NCI-H345 treated with DMSO at 0.1 percent for 48 hours (cell line): Measurements from ENCODE around the gene BMP7.
"Not testable (repeated sequence)": the region's sequence is repeated elsewhere in the genome, so short reads cannot be mapped to it uniquely, and the experiment has no call there.

ENCODE experiments used
- DNase-seq: peaks from one replicate; lab custom pipeline; 2025; ENCODE audit not compliant: unreplicated experiment; lab: John Stamatoyannopoulos, UW

BMP7 gene

DNA sequence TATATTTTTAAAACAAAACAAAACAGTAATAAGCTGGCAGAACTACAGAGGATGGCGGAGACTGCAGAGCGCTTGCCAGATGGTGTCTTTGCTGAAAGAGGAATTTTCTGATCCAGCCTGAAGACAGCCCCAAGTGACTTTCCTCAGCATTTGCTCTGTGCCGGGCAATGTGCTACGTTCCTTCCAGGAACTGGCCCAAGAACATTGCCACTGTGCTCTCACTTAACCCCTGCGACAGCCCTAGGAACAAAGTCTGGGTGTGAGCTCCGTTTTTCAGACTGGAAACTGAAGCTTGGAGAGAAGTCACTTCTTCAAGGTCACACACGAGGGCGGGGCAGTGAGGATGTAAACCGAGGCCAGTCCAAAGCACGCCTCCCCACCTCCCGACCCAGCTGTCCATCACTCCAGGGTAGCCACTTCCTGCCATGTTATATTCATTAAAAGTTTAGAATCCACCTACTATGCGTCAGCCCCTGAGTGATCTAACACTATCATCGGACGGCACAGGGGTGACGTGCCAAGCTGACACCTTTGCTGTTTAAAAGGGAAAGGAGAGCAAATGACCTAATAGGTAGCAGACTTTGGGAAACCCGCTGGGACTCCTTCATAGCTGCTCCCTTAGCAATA lies 22.3 kb upstream of the BMP7 start:
- no peak for DNase-seq

DNA sequence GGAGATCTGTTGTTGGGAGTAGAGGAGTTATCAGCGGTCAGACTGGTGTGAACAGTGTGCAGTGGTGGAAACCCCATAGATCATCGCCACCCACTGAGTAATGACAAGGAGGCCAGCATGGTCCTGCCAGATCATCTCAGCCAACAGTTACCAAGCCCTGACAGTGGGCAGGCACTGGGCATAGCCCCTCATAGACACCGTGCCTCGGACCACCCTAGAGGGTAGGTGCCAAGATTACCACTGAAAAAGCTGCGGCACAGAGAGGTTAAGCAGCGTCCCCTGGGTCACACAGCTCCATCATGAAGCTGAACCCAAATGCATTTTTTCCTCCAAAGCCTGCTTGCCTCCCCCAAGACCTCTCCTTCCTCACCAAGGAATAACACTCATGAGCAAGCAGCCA lies 21.5 kb upstream of the BMP7 start:
- DNase-seq: no peak

DNA sequence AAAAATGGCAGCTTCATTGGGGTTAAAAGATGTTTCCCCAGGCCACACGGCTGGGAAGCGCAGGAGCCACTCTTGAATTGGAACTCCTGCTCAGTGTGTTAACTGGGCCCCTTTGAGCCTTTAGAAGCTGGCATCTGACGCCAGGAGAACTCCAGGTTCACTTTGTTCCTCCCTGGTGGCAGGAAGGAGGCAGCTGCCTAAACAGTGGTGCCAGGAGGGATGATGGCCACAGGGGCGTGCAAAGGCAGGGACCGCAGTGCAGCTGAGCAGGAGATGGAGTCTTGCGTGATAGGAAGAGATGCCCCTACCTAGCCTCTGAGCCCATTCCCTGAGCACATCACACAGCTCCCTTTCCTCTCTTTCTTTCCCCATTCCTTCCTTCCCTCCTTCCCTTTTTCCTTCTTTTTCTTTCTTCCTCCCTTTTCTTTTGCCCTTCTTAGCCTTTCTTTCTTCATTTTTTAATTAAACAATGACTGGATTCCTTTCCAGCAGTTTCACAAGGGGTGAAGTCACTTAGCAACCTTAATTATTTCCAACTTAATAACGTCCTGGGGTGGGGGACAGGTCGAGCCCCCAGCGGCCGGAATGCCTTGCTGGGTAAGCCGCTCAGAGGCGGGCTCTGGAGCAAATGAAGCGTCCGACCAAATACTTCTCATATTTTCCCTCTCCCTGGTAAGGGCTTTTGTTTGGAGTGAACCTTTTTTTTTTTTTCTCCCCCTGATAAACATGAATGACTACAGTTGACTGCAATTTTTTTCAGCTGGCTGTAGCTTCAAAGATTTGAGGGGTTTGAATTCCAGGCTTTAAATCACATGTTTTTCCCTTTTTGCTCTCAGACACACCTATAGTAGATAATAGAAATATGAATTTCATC lies 20.8 kb upstream of the BMP7 start:
- DNase-seq: no peak

DNA sequence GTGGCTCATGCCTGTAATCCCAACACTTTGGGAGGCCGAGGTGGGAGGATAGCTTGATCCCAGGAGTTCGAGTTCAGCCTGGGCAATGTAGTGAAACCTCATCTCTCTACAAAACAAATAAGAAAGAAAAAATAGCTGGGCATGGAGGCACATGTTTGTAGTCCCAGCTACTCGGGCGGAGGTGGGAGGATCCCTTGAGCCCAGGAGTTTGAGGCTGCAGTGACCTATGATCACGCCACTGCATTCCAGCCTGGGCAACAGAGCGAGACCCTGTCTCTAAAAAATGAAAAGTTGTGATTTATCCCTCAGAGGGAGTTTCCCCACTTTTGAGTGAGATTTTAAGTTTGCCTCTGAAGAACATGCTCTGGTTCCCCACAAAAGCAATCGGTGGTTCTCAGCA lies 17.4 kb upstream of the BMP7 start:
- DNase-seq: no peak

DNA sequence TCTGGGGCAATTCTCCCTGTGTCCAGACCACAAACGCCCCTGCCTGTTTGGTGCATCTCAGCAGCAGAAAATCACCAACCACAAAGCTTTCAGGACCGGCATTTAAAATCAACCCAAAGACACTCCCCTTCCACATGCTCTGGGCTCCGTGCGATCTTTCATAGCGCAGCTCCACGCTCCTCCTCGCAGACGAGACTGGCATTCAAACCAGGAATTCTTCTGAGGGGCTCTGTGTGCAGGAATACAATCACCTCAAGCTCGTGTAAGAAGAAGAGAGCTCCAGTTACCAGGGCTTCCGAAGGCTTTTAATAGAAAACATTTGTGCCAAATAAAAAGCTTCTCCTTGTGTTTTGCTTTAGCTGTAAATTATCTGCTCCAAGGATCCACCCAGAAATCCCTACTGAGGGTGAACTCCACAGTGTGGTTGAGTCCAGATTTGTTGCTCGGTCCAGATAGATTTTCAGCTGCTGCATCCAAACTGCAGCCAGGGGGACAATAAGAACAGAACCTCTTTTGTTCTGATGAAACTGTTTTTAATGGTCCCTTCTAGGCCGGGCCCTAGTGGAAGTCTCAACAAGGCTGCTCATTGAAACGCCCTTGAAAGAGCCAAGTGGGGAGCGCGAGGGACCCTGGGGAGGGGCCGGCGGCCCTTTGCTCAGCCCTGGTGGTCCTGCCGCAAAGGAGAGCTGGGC lies 16.4 kb upstream of the BMP7 start:
- DNase-seq: no peak

DNA sequence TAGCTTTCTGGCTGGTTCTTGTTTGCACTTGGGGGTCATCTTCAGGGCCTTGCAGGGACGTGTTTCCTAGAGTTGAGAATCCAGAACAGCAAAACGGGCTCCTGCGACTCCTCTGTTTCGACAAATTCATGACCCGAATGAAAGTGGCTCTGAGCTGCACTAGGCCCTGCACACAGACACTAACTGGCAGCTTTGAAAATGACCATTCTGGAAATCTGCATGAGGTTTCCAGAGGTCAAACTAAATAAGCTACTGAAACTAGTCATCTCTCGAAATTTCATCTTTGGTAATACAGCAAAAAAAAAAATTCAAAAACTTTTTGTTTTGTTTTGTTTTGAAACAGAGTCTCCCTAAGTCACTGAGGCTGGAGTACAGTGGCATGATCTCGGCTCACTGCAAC lies 15.5 kb upstream of the BMP7 start:
- DNase-seq: no peak

DNA sequence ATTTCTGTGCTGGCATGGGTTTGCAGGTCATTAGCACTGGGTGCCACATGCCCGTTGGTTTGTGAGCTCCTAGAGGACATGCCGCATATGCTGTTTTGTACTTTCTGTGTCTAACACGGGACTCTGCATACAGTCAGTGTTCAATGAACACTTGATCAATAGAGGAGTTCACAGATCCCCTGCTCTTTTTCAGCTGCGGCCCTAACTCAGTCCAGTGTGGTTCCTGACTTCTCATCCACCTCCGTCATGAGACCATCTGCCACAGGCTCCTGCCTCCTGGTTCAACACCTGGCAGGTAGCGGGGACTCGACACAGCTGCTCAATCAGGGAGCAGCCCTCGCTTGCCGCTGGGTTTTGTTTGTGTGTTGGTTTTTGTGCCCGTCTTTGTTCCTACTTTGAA lies 13.8 kb upstream of the BMP7 start:
- DNase-seq: peak; percentile 73

DNA sequence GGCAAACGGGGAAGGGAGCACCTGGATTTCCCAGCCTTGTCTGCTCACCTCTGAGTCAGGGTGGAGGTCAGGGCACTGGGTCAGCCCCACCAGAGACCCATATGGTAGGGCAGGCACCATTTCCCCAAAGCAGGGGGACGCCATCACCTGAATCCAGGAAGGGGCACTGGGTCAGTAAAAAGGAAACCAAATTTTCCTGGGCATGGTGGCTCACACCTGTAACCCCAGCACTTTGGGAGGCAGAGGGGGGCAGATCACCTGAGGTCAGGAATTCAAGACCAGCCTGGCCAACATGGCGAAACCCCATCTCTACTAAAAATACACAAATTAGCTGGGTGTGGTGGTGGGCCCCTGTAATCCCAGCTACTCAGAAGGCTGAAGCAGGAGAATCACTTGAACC lies 13.1 kb upstream of the BMP7 start:
- not testable (repeated sequence) for DNase-seq

DNA sequence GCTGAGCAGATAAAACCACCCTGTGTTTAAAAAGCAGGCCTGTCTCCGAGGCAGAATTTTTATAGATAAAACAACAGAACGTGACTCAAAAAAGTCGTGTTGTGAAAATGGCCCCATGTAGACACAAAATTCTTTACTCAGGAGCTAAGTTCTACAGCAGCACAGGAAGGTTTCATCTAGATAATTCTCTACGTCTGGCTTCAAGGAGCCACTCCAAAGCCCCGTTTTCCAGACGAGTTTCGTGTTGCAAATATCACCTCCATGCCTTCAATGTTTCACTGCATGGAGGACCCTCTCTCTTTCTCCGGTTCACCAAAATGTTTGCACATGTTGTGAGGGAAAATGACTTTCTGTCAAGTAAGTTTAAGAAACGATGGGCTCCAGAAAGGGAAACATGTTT lies 12.0 kb upstream of the BMP7 start:
- DNase-seq: no peak

DNA sequence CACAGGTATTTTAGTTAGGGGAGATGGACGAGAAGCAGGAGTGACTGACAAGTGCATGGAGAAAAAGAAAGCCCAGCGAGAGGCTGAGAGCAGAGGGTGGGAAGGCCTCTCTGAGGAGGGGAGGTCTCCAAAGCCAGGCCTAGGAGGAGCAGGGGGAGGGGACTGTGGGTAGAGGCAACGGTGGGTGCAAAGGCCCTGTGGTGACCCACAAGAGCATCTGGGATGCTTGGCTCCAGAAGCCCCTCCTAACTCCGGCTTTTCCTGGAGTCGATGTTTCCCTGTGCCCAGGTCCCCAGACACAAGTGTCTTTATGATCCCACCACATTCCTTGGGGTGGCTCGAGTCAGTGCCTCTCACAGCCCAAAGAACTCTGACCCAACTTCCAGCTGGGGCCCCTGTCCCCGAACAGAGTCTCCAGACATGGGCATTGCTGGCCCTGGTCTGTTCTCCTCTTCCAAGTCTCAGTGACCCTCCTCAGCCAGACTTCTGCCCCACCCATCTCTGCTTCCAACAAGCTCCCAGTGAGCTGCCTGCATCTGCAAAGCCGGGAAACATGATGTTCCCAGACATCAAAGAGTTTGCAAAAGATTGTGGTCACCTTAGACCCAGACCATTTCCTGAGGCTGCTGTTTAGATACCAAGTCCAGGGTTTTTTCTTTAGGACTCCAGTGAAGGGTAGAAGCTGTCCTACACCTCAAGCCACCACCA lies 11.1 kb upstream of the BMP7 start:
- DNase-seq: no peak

DNA sequence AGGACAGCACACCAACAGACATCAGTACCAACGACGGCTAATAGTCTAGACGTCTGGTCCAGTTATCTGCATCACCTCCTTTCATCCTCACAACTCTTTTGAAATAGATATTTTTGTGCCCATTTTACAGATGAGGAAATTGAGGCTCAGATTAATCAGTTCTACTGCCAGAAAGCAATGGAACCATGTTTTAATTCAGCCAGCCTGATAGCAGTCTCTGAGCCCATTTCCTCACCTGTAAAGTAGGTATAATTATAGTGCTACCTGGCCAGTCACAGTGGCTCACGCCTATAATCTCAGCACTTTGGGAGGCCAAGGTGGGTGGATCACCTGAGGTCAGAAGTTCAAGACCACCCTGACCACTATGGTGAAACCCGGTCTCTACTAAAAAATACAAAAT lies 9.8 kb upstream of the BMP7 start:
- DNase-seq: no peak

DNA sequence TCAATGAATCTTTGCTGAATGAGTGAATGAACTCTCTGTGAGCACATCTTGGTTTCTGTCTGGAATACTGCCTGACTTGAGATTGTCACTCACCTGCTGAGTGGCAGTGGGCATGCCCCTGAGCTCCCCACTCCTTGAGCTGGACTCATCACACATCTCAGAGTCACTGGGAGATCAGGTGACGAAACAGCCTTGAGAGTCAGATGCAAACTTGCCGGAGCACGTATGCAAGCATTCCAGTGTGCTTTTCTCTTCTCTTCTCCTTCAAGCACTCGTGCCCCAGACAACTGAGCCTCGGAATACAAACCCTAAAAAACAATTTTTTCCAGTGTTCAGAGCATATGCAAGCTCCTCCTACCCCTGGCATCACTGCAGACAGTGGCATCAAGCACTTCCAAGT lies 9.4 kb upstream of the BMP7 start:
- DNase-seq: no peak

DNA sequence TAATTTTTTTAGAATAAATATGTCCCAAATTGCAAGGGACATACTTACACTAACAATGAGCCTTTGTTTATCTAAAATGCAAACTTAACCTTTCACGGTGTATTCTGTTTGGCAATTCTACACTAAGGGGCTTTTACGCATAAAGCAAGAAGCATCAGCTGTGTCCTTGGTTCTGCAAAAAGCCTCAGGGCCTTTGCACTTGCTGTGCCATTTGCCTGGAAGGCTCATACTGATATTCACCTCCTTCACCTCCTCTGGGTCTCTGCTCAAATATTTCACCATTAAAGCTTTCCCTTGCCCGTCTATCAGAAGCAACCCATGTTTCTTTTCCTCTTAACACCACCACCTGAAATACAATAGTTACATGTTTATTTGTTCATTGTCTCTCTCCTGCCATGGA lies 8.9 kb upstream of the BMP7 start:
- DNase-seq: no peak

DNA sequence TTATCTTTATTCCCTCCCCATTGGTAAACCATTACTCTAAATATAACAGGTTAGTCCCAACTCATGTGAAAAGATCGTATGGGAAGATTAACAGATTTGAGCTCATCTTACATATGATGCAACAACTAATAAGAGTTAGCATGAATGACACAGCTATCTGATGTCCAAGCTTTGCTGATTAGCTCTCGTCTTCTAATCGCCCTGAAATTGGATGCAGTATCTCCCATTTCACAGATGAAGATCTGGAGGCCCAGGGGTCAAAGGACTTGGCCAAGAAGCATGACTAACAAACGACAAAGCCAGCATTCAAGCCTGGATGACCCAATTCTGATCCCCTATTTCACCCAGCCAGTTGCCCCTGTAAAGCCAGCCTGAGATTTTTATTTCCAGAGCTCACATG lies 8.4 kb upstream of the BMP7 start:
- DNase-seq: no peak

DNA sequence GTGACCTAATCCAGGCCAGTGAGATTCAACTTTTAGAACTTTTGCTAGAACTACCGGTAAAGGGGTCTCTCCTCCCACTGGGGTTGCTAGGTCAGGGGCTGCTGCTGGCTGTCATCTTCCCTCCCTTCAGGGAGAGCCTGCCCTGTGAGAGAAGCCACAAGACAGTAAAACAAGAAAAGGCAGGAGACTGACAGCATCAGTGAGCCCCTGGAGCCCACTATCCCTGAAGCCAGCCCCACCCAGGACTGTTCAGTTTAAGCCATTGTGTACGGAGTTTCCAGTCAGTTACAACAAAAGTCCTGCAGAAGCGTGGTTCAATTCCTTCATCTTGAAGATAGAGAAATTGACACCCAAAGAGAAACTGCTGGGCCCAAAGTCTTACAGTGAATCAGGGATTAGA lies 7.9 kb upstream of the BMP7 start:
- DNase-seq: no peak

DNA sequence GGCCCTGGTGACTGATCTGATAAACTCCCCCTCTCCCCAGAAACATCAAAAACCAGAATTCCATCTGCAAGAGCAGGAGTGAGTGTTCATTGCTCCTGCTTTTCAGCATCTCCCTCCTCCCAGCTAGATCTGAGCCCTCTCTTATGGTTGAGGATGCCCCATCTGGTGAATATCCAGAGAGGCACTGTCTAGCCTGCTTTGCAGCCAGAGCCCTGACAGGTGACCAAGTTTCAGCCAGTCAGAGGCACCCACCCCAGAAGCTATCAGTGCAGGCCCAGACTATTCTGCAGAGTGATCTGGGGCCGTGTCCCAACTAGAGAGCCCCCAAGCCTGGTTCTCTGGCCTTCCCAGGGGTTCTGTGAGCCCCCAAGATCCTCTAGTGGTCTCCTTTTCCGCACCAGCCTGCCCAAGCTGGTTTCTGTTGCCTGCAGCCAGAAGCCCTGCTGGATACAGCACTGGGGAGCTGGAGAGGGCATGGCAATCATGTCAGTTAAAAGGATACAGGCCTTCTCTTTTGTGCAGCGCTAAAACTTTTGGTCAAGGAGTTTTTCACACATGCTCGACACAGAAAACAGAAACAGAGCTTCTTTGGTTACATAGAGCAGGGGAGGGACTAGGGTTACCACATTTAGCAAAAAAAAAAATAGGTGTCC lies 6.6 kb upstream of the BMP7 start:
- DNase-seq: no peak

DNA sequence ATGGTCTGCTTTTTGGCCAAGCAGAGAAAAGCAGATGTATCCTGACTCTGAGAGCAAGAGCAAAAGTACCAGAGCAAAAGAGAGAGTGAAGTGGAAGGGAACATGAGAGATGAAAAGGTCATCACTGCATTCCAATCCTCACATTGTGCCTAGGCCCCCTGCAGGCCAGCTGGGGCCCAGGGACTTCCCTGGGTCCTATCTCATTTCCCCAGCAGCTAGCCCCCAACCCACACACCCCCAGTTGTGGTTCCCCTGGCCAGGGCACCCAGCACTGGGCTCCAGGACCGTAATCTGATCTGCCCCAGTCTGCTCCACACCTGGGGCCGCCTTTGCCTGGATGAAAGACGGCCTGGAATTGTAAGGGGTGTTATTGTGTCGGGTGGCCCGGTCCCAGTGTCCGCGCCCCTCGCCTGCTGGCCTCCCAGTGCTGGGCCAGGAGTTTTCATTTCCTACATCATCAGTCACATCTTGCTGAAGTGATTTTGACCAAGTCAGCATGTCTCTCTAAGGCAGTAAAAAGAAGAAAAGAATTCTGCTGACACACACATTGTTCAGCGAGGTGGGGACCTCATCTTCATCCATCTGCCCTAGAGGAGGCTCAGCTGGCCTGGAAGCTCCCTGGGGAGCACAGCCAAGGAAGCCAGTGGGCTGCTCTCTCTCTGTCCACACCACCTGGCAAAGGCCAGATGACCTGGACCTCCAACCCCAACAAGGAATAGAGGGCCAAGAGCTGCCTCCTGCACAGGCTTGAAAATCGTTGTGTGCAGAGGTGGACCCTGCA lies 4.0 kb upstream of the BMP7 start:
- DNase-seq: no peak

DNA sequence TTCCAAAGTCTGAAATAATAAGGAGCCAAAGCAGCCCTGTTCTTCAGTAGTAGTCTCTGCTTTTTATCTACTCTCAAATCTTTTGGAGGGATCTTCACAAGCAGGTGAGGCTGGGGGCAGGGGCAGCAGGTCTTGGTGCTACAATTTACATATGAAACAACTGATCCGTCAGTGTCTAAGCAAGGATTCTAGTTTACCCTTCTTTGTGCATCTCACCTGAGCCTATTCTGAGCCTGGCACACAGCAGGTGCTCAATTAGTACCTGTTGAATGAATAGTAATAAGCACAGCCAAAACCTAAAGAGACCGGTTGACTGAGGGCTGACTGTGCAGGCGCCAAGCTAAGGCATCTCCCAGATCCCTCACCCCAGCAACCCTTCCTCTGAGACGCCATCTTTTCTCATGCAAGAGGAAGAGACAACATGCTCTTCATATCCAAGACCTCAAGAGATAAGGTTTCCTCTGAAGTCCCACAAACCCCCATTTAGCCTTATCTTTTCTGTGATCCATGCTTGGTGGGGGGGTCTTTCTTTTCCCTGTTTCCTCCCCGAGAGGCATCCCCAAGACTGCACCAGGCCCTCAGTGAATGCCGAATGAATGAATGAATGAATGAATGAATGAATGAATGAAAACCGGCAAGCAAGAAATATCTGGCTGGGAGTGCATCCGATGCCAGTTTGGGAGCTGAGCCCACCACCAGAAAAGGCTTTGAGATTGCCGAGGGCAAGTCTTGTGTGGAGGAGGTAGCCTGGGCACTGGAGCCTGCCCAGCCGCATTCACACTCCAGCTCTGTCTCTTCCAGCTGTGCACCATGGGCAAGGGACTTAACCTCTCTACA lies 2.9 kb upstream of the BMP7 start:
- no peak for DNase-seq

DNA sequence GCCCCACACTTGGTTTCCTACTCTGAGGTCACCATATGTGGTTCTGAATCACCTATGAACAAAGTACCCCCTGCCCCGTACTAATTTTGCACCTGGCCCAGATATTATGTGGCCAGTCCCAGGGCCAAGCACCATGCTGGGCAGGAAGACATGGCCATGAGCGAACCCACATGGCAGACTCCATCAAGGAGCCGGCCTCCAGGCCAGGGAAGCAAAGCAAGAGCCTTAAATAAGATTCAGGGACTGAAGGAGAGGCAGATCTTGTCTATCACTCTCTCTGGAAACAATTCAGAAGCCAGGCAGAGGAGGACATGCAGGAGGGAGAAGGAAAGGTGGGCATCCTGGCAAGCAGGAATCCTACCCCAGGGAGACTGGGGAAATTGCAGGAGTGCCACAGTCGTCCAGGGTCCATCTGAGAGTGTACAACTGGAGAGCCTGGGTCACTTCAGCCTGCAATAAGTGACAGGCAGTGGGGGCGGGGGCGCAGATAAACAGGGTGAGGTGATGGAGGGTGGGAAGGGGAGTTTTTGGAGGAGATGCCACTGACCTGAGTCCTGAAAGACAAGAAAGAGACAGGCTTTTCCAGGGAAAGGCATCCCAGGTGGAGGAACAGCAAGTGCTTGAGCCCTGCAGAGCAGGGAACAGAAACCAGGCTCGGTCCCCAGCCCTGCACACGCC lies 2.1 kb upstream of the BMP7 start:
- no peak for DNase-seq
